NOMO-1 treated with DMSO at 0.1 percent for 48 hours (cell line): Measurements from ENCODE around the gene ATF3.
"Not testable (repeated sequence)": the region's sequence is repeated elsewhere in the genome, so short reads cannot be mapped to it uniquely, and the experiment has no call there.

Experiments used
- DNase-seq: peaks from one replicate; lab custom pipeline; 2025; ENCODE audit not compliant: unreplicated experiment; lab: John Stamatoyannopoulos, UW

The ATF3 gene

GRCh38 chr1:212625781-212626450 lies 17.4 kb downstream of the ATF3 start:
- no peak for DNase-seq

- no peak for DNase-seq
These were observed 19.5 kb downstream of the ATF3 start for GRCh38 chr1:212628046-212628445.

GRCh38 chr1:212628813-212629415 lies 20.4 kb downstream of the ATF3 start:
- DNase-seq = no peak

- DNase-seq = no peak
These were observed 21.0 kb downstream of the ATF3 start for GRCh38 chr1:212629450-212630157.

GRCh38 chr1:212630158-212630900 lies 21.8 kb downstream of the ATF3 start:
- peak; percentile 97 for DNase-seq

- peak; percentile 73 for DNase-seq
These were observed 24.6 kb downstream of the ATF3 start for GRCh38 chr1:212633161-212633560.

GRCh38 chr1:212634252-212634651 lies 25.7 kb downstream of the ATF3 start:
- DNase-seq = no peak

- DNase-seq = peak; percentile 7
These were observed 26.6 kb downstream of the ATF3 start for GRCh38 chr1:212635141-212635631.

GRCh38 chr1:212637902-212638301 lies 29.3 kb downstream of the ATF3 start:
- DNase-seq = no peak

- no peak for DNase-seq
These were observed 30.1 kb downstream of the ATF3 start for GRCh38 chr1:212638492-212639151.

GRCh38 chr1:212639524-212639923 lies 31.0 kb downstream of the ATF3 start:
- DNase-seq = not testable (repeated sequence)

GRCh38 chr1:212640223-212640878 lies 31.8 kb downstream of the ATF3 start:
- peak; percentile 4 for DNase-seq

- DNase-seq = no peak
These were observed 33.4 kb downstream of the ATF3 start for GRCh38 chr1:212641956-212642355.

- DNase-seq = no peak
These were observed 35.3 kb downstream of the ATF3 start for GRCh38 chr1:212643877-212644276.

GRCh38 chr1:212644866-212645545 lies 36.4 kb downstream of the ATF3 start:
- no peak for DNase-seq

GRCh38 chr1:212645546-212646543 lies 37.3 kb downstream of the ATF3 start:
- no peak for DNase-seq

- no peak for DNase-seq
These were observed 38.0 kb downstream of the ATF3 start for GRCh38 chr1:212646588-212646987.

- no peak for DNase-seq
These were observed 38.4 kb downstream of the ATF3 start for GRCh38 chr1:212647004-212647403.

GRCh38 chr1:212648431-212648830 lies 39.9 kb downstream of the ATF3 start:
- DNase-seq = no peak
